Measurements from ENCODE around the gene CIB1. TPM values are rescaled to one million over a fixed set of nuclear protein-coding genes. Genes with fewer than 3 reads are reported as not detected.

Gene CIB1
- total and polyA plus RNA-seq, 2 donors from 2014 or later = 158 to 321 TPM

DNA sequence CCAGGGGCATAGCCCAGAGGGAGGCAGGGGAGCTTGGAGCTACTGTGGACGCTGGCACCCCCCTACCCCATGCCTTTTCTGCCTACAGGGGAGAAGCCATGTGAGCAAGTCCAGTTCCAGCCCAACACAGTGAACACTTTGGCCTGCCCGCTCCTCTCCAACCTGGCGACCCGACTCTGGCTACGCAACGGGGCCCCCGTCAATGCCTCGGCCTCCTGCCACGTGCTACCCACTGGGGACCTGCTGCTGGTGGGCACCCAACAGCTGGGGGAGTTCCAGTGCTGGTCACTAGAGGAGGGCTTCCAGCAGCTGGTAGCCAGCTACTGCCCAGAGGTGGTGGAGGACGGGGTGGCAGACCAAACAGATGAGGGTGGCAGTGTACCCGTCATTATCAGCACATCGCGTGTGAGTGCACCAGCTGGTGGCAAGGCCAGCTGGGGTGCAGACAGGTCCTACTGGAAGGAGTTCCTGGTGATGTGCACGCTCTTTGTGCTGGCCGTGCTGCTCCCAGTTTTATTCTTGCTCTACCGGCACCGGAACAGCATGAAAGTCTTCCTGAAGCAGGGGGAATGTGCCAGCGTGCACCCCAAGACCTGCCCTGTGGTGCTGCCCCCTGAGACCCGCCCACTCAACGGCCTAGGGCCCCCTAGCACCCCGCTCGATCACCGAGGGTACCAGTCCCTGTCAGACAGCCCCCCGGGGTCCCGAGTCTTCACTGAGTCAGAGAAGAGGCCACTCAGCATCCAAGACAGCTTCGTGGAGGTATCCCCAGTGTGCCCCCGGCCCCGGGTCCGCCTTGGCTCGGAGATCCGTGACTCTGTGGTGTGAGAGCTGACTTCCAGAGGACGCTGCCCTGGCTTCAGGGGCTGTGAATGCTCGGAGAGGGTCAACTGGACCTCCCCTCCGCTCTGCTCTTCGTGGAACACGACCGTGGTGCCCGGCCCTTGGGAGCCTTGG, 5.6 kb downstream of the CIB1 start:
- DNase-seq (no peak), FAIRE-seq (no peak)
- H3K4me1 ChIP-seq (ENCODE audit: control insufficient read depth in 2 of 3, insufficient read depth in 2 of 3, low read depth in 1 of 3, low read length in 3 of 3) = peaks cover 0 to 26% (median 23%) of the 10 kb centered on the region in 3 donors
- no peak overlapping the region for H3K9ac ChIP-seq (ENCODE audit: low read length in 3 of 3)
- H3K4me3 ChIP-seq (ENCODE audit: low read length in 3 of 3) = no peak overlapping the region
- intact Hi-C loops (cut with DNase I) = loop anchor here (5.0 kb wide), 1 partner anchor 66 kb away; no protein-coding TSS in a partner anchor
- H3K27ac ChIP-seq (ENCODE audit: low read depth in 2 of 2, low read length in 2 of 2) = no peak overlapping the region
- no peaks in the 10 kb centered on the region for H3K9me3 ChIP-seq (ENCODE audit: control insufficient read depth in 2 of 3, insufficient read depth in 1 of 3, low read length in 3 of 3)
- TF ChIP-seq, protein P1, sequence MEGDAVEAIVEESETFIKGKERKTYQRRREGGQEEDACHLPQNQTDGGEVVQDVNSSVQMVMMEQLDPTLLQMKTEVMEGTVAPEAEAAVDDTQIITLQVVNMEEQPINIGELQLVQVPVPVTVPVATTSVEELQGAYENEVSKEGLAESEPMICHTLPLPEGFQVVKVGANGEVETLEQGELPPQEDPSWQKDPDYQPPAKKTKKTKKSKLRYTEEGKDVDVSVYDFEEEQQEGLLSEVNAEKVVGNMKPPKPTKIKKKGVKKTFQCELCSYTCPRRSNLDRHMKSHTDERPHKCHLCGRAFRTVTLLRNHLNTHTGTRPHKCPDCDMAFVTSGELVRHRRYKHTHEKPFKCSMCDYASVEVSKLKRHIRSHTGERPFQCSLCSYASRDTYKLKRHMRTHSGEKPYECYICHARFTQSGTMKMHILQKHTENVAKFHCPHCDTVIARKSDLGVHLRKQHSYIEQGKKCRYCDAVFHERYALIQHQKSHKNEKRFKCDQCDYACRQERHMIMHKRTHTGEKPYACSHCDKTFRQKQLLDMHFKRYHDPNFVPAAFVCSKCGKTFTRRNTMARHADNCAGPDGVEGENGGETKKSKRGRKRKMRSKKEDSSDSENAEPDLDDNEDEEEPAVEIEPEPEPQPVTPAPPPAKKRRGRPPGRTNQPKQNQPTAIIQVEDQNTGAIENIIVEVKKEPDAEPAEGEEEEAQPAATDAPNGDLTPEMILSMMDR (IDR thresholded peaks at IDR 0.05; ENCODE audit: borderline replicate concordance, extremely low read depth, insufficient read depth) = no peak
- H3K27me3 ChIP-seq (ENCODE audit: control insufficient read depth, insufficient read depth, low read length) = no peaks in the 10 kb centered on the region
- H3K36me3 ChIP-seq (ENCODE audit: control insufficient read depth in 2 of 3, insufficient read depth in 3 of 3, low read length in 3 of 3) = peaks cover 4 to 37% (median 30%) of the 10 kb centered on the region in 3 donors

DNA sequence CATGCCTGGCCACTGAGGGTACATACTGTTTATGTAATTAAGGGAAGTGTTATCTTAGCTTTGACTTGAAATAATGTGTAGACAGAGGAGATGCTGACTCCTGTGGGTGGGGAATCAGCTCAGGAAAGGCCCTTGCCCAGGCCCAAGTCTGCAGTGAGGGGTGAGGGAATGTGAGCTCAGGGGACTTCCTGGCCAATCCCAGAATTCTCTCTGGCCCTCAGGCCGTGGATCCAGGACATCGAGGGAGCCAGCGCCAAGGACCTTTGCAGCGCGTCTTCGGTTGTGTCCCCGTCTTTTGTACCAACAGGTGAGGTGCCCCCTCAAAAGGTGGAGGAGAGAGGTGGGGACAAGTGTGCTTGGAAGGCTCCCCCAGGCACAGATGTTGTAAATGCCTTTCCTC, 6.4 kb downstream of the CIB1 start:
- DNase-seq (no peak), FAIRE-seq (no peak)
- TF ChIP-seq, protein P1 (IDR thresholded peaks at IDR 0.05; ENCODE audit: borderline replicate concordance, extremely low read depth, insufficient read depth) = no peak
- no peak overlapping the region for H3K4me3 ChIP-seq (ENCODE audit: low read length in 3 of 3)
- no peaks in the 10 kb centered on the region for H3K27me3 ChIP-seq (ENCODE audit: control insufficient read depth, insufficient read depth, low read length)
- H3K36me3 ChIP-seq (ENCODE audit: control insufficient read depth in 2 of 3, insufficient read depth in 3 of 3, low read length in 3 of 3) = peaks cover 4 to 37% (median 31%) of the 10 kb centered on the region in 3 donors
- intact Hi-C loops (cut with DNase I) = loop anchor here (5.0 kb wide), 1 partner anchor 65 kb away; no protein-coding TSS in a partner anchor
- H3K27ac ChIP-seq (ENCODE audit: low read depth in 2 of 2, low read length in 2 of 2) = no peak overlapping the region
- no peaks in the 10 kb centered on the region for H3K9me3 ChIP-seq (ENCODE audit: control insufficient read depth in 2 of 3, insufficient read depth in 1 of 3, low read length in 3 of 3)
- peaks cover 0 to 21% (median 20%) of the 10 kb centered on the region in 3 donors for H3K4me1 ChIP-seq (ENCODE audit: control insufficient read depth in 2 of 3, insufficient read depth in 2 of 3, low read depth in 1 of 3, low read length in 3 of 3)
- H3K9ac ChIP-seq (ENCODE audit: low read length in 3 of 3) = no peak overlapping the region

- H3K36me3 ChIP-seq (ENCODE audit: control insufficient read depth in 2 of 3, insufficient read depth in 3 of 3, low read length in 3 of 3) = peaks cover 5 to 33% (median 26%) of the 10 kb centered on the region in 3 donors
- FAIRE-seq (no peak), DNase-seq (no peak)
- H3K27ac ChIP-seq (ENCODE audit: low read depth in 2 of 2, low read length in 2 of 2) = no peak overlapping the region
- TF ChIP-seq, protein P1 (IDR thresholded peaks at IDR 0.05; ENCODE audit: borderline replicate concordance, extremely low read depth, insufficient read depth) = no peak
- no peak overlapping the region for H3K9ac ChIP-seq (ENCODE audit: low read length in 3 of 3)
- no peaks in the 10 kb centered on the region for H3K9me3 ChIP-seq (ENCODE audit: control insufficient read depth in 2 of 3, insufficient read depth in 1 of 3, low read length in 3 of 3)
- intact Hi-C loops (cut with DNase I) = loop anchor here (5.0 kb wide), 1 partner anchor 63 kb away; no protein-coding TSS in a partner anchor
- no peak overlapping the region for H3K4me3 ChIP-seq (ENCODE audit: low read length in 3 of 3)
- H3K4me1 ChIP-seq (ENCODE audit: control insufficient read depth in 2 of 3, insufficient read depth in 2 of 3, low read depth in 1 of 3, low read length in 3 of 3) = peaks cover 0 to 13% (median 9%) of the 10 kb centered on the region in 3 donors
- no peaks in the 10 kb centered on the region for H3K27me3 ChIP-seq (ENCODE audit: control insufficient read depth, insufficient read depth, low read length)
These were observed 8.1 kb downstream of the CIB1 start for GRCh38 chr15:90225504-90226234.
